Germinal center (tissue), 1 donor: ENCODE data around the gene FERMT3.

Source experiments
- DNase-seq: peaks from one replicate; pipeline ENCODE4 v3.0.0; 2012; ENCODE audit warnings: mixed read lengths, low spot score

FERMT3 gene

DNA sequence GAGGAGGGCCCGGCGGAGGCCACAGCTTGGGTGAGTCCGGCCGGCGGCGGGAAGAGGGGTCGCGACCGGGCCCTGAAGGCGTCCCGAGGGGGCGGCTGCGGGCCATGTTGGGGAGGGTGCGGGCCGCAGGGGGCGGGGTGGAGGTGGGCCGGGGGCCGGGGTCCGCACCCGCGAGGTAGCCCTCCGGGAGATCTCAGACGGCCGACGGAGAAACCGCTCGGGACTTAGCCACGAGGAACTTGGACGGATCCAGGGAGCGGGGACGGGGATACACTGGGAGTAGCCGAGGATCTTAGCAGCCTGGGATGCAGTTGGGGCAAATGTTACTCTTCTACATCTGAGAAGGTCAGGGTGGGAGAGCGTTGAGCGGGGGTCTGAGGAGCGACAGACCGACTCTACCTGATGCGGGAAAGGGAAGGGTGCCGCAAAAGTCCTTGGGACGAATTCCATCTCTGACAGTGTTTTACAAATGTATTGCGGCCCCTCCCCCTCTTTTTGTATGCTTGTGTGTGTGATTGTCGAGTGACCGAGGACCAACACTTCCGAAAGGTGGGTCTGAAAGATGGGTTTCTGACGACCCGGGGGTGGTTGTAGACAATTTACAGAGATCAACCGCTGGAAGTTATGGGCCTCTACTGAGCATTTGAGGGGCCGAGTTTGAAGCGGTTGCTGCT, 19.9 kb upstream of the FERMT3 start:
- no peak for DNase-seq

DNA sequence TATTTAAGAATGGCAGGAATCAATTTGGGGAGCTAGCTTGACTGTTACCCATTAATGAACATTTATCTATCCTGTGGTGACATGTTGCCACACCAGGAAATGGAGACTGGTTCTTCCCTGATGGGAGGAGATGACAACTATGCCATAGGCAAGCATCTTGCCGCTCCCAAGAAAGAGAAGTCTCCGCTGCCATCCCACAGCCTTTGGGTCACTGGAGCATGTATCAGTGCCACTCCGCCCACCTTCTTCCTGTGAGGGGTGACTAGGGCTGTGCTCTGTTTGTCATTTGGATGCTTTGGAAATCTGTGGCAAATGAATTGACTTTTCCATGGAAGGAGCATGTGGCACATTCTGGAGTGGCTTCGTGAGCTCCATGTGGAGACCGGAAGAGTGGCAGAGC, 14.1 kb upstream of the FERMT3 start:
- DNase-seq, result no peak

DNA sequence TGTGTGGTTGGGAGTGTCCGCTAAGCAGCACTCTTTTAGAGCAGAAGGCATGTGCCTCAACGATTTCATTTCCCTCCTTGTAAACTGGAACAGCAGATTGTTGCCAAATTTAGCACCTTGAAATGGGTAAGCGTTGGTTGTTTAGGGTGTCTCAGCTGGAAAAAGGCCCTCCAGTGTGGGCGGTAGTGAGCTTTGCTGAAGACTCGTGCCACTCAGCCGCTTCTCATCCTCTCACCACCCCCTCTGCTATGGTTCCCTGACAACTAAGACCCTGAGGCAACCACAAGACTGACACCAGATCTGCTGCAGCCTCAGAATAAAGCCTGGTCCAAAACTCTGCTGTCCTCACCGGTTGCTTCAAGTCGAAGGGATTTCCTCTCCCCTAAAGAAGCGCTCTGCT, 9.9 kb upstream of the FERMT3 start:
- no peak for DNase-seq

DNA sequence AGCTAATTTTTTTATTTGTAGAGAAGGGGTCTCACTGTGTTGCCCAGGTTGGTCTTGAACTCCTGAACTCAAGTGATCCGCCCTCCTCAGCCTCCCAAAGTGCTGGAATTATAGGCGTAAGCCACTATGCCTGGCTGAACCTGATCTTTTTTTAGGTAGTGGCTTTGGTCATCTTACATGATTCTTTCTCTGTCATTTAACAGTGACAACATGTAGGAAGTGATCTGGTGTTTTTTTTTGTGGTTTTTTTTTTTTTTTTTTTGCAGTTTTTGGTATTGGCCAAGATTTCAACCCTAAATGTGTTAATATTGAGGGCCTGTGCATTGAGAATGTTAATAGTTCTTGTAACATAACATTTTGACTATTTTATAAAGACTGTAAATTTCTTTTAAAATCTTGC, 8.0 kb upstream of the FERMT3 start:
- DNase-seq, result no peak

DNA sequence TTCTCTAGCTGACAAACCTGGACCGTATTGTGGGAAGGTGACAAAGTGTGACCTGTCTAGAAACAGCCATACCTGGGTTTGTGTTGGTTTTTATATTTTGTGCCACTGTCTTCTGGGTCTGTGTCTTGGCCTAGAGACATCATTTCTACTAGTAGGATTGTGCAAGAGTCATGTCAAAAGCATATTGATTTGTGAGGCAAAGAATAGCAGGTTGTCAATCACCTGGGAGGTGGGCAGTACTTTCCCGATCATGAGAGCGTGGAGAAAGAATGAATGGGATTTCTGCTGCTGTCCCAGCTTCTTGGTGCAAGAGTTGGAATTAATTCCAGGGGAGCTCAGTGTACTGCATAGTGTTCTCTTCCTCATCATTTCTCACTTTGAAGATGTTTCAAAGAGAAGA, 5.0 kb upstream of the FERMT3 start:
- DNase-seq, result no peak

DNA sequence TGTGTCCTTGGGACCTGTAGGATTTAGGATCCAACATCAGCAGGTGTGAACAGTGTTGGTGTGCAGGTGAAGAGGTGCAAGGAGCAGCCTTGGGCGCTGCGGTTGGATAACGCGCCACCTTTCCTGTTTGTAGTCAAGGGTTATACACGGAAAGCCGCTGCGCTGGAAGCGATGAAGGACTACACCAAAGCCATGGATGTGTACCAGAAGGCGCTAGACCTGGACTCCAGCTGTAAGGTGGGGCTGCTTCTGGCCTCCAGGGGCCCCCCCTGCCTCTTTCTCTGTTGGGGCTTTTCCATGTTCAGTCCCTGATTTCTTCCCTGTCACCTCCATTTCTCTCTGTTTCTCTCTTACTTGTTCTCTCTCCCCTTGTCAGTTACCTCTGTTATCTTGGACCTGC, 3.5 kb upstream of the FERMT3 start:
- no peak for DNase-seq

DNA sequence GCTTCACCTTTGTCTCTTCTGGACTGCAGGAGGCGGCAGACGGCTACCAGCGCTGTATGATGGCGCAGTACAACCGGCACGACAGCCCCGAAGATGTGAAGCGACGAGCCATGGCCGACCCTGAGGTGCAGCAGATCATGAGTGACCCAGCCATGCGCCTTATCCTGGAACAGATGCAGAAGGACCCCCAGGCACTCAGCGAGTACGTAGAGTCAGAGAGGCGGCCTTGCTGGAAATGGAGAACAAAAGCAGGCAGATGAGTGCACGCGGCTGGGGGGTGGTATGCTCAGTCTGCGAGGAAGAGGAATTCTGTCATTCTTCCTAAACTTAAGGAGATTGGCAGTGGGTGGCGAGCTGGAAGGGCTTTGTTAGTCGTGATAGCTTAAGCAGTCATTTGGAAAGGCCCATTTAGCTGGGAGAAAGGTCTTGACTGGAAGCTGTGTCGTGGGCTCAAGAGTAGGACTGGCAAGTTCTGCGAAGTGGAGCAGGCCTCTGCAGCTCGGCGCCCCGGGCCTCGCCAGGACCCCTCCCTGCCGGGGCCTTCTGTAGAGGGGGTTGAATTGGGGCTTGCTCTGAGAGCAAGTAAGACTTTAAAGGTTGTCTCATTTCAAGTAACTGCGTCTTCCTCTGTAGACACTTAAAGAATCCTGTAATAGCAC, 3.0 kb upstream of the FERMT3 start:
- no peak for DNase-seq

DNA sequence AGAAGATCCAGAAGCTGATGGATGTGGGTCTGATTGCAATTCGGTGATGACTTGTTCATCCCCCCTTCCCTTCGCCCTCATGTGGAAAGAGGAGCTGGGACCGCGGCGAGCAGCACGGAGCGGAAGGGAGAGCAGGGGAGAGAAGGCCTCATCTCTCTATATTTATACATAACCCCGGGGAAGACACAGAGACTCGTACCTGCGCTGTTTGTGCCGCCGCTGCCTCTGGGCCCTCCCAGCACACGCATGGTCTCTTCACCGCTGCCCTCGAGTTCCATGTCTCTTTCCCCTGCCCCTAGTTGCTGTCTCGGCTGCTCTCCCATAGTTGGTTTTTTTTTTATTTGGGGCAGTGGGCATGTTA, 2.5 kb upstream of the FERMT3 start:
- no peak for DNase-seq

DNA sequence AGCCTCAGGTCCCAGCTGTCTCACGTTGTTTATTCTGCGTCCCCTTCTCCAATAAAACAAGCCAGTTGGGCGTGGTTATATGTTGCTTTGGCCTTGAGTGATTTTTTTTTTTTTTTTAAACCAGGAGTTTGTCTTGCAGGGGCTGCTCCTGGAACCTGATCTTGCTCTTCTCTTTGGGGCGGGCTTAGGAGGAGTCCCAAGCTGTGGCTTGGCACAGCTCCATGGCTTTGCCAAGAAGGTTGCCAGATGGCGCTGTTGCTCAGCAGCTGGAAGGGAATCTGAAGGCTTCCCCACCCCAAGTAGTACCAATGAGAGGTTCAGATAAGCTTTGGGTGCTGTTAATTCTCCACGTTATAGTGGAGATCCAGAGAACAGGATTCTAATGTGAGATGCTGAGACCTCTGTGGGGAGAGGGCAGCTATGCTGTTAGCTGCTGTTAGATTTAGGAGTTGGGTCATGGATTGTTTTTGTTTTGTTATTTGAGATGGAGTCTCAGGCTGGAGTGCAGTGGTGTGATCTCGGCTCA, 2.0 kb upstream of the FERMT3 start:
- peak; percentile 83 for DNase-seq

DNA sequence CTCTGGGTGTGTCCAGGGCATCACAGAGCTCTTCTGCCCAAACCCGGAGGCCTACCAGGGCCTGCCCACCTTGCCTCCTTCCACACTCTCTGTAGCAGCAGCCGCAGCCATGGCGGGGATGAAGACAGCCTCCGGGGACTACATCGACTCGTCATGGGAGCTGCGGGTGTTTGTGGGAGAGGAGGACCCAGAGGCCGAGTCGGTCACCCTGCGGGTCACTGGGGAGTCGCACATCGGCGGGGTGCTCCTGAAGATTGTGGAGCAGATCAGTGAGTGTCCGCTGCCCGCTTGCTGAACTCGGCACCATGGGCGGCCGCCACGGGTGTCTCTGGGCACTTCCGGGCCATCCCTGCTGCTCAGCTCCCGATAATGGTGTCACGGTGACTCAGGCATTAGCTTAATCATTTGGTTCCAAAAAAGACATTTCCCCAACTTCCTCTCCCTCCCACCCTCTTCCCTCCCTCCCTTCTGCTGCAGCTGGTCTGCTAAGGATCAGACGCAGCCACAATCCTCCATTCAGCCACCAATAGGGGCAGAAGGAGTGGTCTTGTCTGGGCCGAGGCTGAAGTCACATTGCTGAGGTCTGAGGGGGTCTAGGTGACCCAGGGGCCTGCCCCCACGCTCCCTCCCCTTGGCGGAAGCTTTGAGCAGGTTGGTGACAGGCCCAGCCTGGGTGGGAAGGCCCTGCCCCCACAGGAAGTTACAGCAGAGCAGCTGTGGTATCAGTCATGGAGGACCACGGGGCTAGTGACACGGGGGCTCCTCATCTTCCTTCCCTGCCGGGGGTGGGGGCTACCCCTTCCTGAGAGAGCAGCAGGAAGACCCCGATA, 950 bp downstream of the FERMT3 start:
- peak; percentile 74 for DNase-seq

DNA sequence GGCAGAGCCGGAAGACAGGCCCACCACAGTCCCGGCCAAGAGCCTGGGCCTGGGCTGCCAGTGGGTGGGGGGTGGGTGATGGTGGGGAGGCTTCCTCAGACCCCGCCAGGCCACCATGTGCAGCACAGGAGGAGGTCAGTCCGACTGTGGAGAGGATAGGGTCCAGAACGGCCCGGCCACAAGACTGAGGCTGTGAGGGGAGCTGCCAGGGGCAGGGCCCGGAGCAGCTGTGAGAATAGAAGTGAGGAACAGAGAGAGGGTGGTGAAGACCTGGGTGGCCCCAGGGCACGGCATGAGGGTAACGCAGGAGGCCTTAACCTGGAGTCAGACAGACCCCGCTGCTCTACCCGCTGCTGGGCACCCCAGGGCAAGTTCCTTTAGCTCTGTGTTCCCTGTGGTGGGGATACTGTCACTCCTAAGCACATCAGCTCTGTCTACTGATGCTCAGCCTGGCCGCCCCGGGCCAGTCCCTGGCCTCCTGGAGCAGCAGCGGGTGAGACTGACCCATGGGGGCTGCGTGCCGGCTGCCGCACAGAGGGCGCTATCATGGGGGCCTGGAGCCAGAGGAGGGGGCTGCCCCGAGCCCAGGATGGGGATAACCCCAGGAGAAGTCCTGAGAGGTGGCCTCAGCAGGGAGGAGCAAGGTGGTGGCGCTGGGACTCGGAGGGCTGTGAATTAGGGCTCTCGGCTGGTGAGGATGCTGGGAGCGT, 1.7 kb downstream of the FERMT3 start:
- no peak for DNase-seq

DNA sequence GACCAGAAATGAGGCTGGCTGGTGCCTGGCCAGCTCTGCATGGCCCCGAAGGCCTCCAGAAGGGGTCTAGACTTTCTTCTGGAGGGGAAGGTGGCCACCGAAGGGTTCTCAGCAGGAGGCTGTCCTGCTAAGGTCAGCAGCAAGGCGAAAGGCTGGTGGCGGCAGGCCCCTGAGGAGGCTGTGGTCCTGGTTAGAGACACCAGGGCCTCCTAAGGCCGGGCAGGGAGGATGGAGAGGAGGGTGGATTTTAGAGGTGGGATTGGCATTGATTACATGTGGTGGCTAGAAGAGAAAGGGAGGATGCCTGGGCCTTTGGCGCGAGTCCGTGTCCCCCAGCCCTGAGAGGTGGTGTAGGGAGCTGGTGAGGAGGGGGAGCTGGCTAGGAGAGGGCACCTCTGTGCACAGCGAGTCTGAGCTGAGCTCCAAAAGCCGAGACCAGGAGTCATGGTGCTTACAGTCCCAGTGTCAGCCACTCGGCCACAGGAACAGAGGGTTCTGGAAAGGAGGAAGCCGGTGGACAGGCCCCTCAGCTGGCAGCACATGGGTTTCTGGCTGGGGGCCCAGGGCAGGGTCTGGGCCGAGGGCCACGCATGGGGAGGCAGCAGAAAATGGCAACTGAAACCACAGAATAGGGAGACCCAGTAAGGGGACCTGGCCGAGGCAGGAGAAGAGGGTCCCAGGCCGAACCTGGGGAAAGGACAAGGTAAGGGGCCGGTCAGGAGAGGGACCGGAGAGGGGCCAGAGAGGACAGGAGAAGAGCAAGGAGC, 2.5 kb downstream of the FERMT3 start:
- no peak for DNase-seq

DNA sequence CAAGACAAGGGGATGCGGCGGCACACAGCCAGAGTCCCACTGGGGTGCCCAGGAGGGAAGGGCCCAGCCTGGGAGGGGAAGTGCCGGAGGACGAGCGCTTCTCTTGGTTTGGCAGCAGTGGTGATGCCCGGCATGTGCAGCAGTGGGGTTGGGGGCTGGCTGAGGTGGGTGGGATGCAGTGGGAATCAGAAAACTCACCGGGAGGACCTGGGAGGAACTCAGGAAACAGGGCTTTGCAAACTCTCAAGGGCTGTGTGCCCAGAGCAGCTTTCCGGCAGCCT, 3.0 kb downstream of the FERMT3 start:
- no peak for DNase-seq

DNA sequence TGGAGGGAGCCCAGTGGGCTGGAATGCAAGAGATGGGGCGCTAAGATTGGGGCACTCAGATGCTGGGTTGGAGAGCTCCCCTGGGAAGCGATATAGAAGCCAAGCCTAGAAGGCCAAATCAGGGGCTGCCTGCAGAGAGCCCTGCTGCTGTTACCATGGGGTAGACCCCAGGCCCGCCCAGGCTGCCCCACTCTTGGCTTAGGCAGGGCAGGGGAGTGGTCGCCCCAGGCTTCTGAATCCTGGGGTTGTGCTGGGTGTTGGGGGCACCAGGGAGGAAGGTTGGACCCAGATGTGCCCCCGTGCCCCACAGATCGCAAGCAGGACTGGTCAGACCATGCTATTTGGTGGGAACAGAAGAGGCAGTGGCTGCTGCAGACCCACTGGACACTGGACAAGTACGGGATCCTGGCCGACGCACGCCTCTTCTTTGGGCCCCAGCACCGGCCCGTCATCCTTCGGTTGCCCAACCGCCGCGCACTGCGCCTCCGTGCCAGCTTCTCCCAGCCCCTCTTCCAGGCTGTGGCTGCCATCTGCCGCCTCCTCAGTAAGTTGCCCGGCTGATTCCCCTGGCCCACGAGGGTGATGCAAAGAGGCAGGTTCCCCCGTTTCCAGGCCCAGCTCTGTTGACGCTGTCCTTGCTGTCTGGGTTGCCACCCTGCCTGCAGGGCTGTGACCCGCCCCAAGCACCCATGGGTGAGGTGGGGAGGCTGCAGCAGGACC, 3.9 kb downstream of the FERMT3 start:
- no peak for DNase-seq

DNA sequence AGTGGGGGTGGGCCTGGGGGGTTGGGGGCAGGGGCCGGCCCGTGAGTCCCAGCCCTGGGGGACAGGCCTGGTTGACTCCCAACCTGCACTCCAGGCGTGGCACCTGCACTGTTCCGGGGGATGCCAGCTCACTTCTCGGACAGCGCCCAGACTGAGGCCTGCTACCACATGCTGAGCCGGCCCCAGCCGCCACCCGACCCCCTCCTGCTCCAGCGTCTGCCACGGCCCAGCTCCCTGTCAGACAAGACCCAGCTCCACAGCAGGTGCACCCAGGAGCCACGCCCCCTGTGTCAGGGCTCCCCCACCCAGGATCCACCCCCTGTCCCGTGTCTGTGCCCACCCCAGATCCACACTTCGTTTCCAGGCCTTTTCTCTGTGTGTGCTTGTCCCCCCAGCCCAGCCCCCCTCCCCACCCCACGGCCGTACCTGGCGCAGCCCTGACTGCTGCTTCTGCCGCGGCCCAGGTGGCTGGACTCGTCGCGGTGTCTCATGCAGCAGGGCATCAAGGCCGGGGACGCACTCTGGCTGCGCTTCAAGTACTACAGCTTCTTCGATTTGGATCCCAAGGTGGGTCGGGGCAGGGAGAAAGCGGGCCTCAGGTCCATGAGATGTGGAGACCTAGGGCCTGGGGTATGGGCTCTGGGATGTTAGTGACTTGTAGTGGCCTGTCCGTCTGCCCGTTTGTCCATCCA, 4.8 kb downstream of the FERMT3 start:
- DNase-seq, result no peak

DNA sequence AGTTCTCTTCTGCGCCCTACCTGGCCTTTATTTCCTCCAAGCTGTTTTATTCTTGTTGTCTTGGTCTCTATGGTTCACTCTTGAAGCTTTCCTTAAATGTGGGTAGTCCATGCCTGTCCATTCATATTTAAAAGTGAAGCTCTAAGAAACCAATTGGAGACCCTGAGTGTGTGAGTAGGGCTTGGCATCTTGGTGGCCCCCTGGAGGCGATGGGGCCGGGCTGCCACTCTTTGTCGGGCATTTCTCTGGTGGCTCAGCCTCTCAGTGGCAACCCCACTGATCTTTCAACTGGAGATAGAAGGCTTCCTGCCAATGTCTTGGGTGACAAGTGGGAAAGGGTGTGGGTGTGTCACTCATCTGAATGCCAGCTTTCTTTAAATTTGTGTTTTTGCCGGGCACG, 10.4 kb downstream of the FERMT3 start:
- DNase-seq, result no peak

DNA sequence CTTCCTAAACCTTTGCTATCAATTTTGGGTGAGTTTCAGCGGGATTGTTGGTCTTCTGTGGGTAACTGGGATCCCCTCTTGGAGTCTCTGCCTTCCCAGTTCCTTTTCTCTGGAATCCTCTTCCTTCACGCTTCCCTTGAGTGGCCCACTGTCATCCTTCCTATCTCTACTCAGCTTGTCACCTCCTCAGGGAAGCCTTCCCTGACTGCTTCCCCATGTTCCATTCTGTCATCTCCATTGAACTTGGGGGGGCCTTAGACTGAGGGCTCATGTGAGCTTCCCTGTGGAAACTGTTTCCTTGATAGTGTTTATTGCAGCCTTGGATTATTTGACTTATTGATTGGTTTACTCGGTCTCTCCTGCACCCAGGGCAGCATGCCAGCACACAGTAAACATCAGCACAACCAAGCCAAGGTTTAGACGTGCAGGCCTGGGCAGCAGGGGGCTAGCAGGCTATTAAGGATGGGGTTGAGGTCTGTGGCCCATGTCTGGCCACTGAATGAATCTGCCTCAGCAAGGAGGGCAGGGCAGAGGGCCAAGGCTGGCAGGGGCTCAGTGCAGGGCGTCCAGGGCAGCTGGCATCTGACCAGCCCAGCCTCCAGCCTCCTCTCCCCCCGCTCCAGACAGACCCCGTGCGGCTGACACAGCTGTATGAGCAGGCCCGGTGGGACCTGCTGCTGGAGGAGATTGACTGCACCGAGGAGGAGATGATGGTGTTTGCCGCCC, 12.3 kb downstream of the FERMT3 start:
- DNase-seq, result no peak

DNA sequence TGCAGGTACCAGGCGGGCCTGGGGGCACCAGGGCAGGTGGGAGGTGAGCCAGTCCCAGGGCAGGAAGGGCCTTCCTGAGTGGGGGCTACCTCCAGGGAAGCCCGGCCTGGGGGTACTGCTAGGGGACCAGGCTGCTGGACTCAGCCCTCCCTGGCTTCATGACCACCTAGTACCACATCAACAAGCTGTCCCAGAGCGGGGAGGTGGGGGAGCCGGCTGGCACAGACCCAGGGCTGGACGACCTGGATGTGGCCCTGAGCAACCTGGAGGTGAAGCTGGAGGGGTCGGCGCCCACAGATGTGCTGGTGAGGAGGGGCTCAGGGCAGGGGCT, 12.8 kb downstream of the FERMT3 start:
- no peak for DNase-seq

DNA sequence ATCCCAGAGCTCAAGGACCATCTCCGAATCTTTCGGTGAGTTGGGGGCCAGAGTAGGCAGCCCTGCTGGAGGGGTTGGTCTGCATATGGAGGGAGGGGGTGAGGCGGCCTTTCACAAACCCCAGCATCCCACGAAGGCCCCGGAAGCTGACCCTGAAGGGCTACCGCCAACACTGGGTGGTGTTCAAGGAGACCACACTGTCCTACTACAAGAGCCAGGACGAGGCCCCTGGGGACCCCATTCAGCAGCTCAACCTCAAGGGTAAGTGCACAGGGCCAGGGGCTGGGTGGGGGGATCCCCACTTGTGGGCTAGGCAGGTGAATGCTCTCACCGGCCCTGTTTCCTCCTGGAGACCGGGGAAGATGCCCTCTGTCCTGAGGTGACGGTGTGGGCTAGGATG, 13.2 kb downstream of the FERMT3 start:
- DNase-seq, result no peak

DNA sequence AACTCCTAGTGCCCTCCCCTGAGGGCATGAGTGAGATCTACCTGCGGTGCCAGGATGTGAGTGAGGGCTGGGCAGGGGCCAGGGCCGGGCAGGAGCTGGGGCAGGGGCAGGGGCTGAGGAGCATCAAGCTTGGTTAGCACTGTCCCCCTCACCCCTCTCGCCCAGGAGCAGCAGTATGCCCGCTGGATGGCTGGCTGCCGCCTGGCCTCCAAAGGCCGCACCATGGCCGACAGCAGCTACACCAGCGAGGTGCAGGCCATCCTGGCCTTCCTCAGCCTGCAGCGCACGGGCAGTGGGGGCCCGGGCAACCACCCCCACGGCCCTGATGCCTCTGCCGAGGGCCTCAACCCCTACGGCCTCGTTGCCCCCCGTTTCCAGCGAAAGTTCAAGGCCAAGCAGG, 13.8 kb downstream of the FERMT3 start:
- no peak for DNase-seq
